OCI-LY1 (cell line): ENCODE measurements around the gene IL13.

Source experiments
- H2AFZ ChIP-seq: fragments of 200-600 bp; sonication (generic), shearing (Covaris generic); 2 replicates; pipeline ENCODE4 v1.6.0; 2014; ENCODE audit warnings: antibody characterized with exemption, mild to moderate bottlenecking, low read length
- H3F3A ChIP-seq: fragments of 200-600 bp; sonication (generic), shearing (Covaris generic); 2 replicates; pipeline ENCODE4 v1.6.0; 2014; ENCODE audit warnings: mild to moderate bottlenecking, antibody characterized with exemption, low read length, moderate library complexity; ENCODE audit not compliant: insufficient read depth
- H3K27ac ChIP-seq: fragments of 200-600 bp; sonication (generic); 2 replicates; pipeline ENCODE4 v1.5.1; 2014; ENCODE audit warnings: low read length, mixed run types, mild to moderate bottlenecking, low read depth; ENCODE audit not compliant: poor library complexity, severe bottlenecking
- H3K27me3 ChIP-seq: fragments of 200-600 bp; sonication (generic); 2 replicates; pipeline ENCODE4 v1.6.0; 2014; ENCODE audit warnings: antibody characterized with exemption, mild to moderate bottlenecking, low read length, moderate library complexity; ENCODE audit not compliant: insufficient read depth
- H3K36me3 ChIP-seq: fragments of 200-600 bp; sonication (generic); 2 replicates; pipeline ENCODE4 v1.6.1; 2014; ENCODE audit warnings: mild to moderate bottlenecking, antibody characterized with exemption, low read length, moderate library complexity, mixed read lengths; ENCODE audit not compliant: insufficient read depth
- H3K4me1 ChIP-seq: fragments of 200-600 bp; sonication (generic); 2 replicates; pipeline ENCODE4 v1.5.1; 2014; ENCODE audit warnings: mild to moderate bottlenecking, low read length, moderate library complexity; ENCODE audit not compliant: insufficient read depth, severe bottlenecking
- H3K4me2 ChIP-seq: fragments of 200-600 bp; sonication (generic), shearing (Covaris generic); 2 replicates; pipeline ENCODE4 v1.6.1; 2014; ENCODE audit warnings: low read length
- H3K4me3 ChIP-seq: fragments of 200-600 bp; sonication (generic); 2 replicates; pipeline ENCODE4 v1.5.1; 2014; ENCODE audit warnings: low read length, low read depth, mild to moderate bottlenecking, mixed read lengths; ENCODE audit not compliant: poor library complexity, severe bottlenecking
- H3K79me2 ChIP-seq: fragments of 200-600 bp; shearing (Covaris generic); 2 replicates; pipeline ENCODE4 v1.6.1; 2016; ENCODE audit warnings: mixed run types, low read length, mixed read lengths; ENCODE audit not compliant: insufficient read depth
- H3K9ac ChIP-seq: fragments of 200-600 bp; sonication (generic), shearing (Covaris generic); 2 replicates; pipeline ENCODE4 v1.6.1; 2014; ENCODE audit warnings: mild to moderate bottlenecking, low read length, mixed read lengths
- H3K9me2 ChIP-seq: fragments of 200-600 bp; sonication (generic), shearing (Covaris generic); 2 replicates; pipeline ENCODE4 v1.6.1; 2014; ENCODE audit warnings: low read depth, mild to moderate bottlenecking, low read length, mixed read lengths
- H3K9me3 ChIP-seq: fragments of 200-600 bp; shearing (Covaris generic); 2 replicates; pipeline ENCODE4 v1.6.1; 2014; ENCODE audit warnings: low read length, mixed read lengths
- H4K20me1 ChIP-seq: fragments of 200-600 bp; sonication (generic), shearing (Covaris generic); 2 replicates; pipeline ENCODE4 v1.6.0; 2016; ENCODE audit warnings: mild to moderate bottlenecking, low read length; ENCODE audit not compliant: insufficient read depth
- EZH2 ChIP-seq: fragments of 200-600 bp; sonication (generic), shearing (Covaris generic); IDR thresholded peaks from 2 replicates; pipeline ENCODE4 v1.8.0; 2017; ENCODE audit warnings: borderline replicate concordance, mixed run types, mild to moderate bottlenecking, antibody characterized with exemption, low read length, moderate library complexity, mixed read lengths
- TF ChIP-seq, protein P1 (sequence below): fragments of 200-600 bp; sonication (generic), shearing (Covaris generic); IDR thresholded peaks from 2 replicates; pipeline ENCODE4 v1.5.1; 2017; ENCODE audit warnings: mild to moderate bottlenecking, antibody characterized with exemption, low read length, moderate library complexity, mixed read lengths

The IL13 gene

DNA sequence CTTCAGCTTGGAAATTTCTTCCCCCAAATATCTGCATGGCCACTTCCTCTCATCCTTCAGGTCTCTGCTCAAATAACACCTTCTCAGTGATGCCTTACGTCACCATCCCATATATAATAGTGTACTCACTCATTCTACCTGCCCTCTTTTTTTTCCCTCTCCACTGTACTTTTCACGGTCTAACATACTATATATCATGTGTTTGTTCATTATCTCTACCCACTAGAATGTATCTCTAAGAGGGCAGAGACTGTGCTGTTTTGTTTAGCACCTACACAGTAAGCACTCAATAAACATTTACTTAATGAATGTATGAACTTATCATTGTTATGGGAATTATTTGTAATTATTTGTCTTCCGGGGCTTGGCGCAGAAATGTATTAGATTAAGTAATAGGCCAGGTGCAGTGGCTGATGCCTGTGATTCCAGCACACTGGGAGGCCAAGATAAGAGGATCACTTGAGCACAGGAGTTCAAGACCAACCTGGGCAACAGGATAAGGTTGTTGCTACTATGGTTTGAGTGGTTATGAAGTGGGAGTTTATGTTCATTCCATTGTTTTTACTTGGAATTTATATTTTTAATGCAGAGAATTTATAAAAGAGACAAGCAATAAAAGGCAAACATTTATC lies 6.0 kb upstream of the IL13 start:
- Histone ChIP-seq H3K27me3 (peaks cover 4% of the 10 kb centered on the region; the same call in 1 of the 2 replicates), H3K9me2 (no peaks in the 10 kb centered on the region), H3K4me3 (no peak overlapping the region), H3F3A (no peaks in the 10 kb centered on the region), H3K4me2 (no peak overlapping the region), H3K79me2 (no peaks in the 10 kb centered on the region), H3K27ac (no peak overlapping the region), H3K9me3 (peaks cover 3% of the 10 kb centered on the region; the same call in 1 of the 2 replicates), H3K4me1 (no peaks in the 10 kb centered on the region), H4K20me1 (no peaks in the 10 kb centered on the region), H2AFZ (no peak overlapping the region), H3K36me3 (no peaks in the 10 kb centered on the region), H3K9ac (no peak overlapping the region)
- TF ChIP-seq, protein P1, sequence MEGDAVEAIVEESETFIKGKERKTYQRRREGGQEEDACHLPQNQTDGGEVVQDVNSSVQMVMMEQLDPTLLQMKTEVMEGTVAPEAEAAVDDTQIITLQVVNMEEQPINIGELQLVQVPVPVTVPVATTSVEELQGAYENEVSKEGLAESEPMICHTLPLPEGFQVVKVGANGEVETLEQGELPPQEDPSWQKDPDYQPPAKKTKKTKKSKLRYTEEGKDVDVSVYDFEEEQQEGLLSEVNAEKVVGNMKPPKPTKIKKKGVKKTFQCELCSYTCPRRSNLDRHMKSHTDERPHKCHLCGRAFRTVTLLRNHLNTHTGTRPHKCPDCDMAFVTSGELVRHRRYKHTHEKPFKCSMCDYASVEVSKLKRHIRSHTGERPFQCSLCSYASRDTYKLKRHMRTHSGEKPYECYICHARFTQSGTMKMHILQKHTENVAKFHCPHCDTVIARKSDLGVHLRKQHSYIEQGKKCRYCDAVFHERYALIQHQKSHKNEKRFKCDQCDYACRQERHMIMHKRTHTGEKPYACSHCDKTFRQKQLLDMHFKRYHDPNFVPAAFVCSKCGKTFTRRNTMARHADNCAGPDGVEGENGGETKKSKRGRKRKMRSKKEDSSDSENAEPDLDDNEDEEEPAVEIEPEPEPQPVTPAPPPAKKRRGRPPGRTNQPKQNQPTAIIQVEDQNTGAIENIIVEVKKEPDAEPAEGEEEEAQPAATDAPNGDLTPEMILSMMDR: no peak
- no peak for TF ChIP-seq EZH2

DNA sequence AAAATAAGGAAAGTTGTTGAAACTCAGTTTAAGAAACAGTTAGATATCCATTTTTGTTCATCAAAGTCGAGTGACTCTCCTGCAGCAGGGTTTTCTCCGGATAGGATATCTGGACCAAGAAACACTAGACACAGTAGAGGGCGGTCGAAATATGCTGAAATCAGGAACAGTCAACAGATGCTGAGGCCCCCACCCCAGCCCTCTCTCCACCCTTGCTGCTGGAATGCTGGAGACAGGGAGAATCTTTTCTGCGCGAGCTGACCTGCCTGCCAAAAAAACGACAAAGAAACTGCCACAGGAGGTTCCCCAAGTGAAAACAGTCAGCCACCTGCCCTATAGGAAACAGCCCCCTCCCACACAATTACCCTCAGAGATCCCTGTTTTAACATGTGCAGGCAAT lies 4.3 kb upstream of the IL13 start:
- TF ChIP-seq, protein P1: no peak
- TF ChIP-seq EZH2: no peak
- Histone ChIP-seq H3K27me3 (peaks cover 9% of the 10 kb centered on the region), H3K79me2 (no peaks in the 10 kb centered on the region)

DNA sequence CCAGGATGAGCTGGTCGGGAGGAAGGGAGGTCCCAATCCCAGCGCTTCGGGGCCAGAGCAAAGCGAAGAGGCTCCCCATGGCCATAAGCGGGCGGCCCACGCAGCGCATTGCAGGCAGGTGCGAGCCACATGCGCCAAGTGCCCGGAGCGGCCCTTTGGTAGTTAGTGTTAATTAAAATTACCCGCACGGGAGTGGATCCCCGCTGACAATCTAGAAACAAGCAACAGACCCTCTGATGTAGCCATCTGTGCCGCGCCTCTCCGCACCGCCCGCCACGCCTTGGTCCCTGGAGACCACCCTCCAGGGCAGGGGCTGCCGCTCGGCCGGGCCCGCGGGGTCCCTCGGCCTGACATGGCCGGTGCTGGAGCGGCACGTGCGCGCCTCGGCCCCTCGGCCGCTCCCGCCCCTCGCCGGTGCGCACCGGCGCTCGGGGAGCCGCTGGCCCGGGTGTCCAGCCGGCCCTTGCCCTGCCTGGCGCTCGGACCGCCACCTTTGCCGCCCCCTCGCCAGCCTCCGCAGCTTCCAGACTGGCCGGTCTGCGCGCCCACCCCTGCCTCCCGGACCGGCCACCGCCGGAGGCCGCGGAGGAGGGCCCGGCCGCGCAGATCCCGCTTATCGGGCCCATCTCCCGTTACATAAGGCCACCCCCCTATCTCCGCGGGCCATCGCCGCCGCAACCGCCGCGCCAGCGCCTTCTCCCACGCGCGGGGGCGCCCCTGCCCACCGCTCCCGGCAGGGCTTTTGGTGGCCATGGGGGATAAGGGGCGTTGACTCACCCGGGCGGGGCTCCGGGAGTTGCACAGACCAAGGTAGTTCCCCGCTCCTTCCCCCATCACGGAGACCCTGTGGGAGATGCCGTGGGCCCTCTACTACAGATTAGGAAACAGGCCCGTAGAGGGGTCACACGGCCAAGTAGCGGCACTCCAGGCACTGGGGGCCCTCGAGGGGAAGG lies 1.9 kb upstream of the IL13 start:
- Histone ChIP-seq H3K4me2 (peak overlapping the region; percentile 32; the same call in 1 of the 2 replicates), H3K9me3 (no peaks in the 10 kb centered on the region), H4K20me1 (no peaks in the 10 kb centered on the region), H3K79me2 (no peaks in the 10 kb centered on the region), H3F3A (no peaks in the 10 kb centered on the region), H3K27ac (no peak overlapping the region), H3K27me3 (peaks cover 10% of the 10 kb centered on the region), H3K9ac (no peak overlapping the region), H2AFZ (no peak overlapping the region), H3K36me3 (no peaks in the 10 kb centered on the region), H3K4me1 (no peaks in the 10 kb centered on the region), H3K4me3 (peak overlapping the region; percentile 13), H3K9me2 (no peaks in the 10 kb centered on the region)
- TF ChIP-seq EZH2: no peak
- TF ChIP-seq, protein P1: no peak

More for the DNA sequence above, 4.3 kb upstream of the IL13 start:
- Histone ChIP-seq H3F3A (no peaks in the 10 kb centered on the region), H3K4me3 (no peak overlapping the region), H3K4me1 (no peaks in the 10 kb centered on the region), H3K9me2 (no peaks in the 10 kb centered on the region), H2AFZ (no peak overlapping the region), H3K9me3 (no peaks in the 10 kb centered on the region), H3K4me2 (no peak overlapping the region), H3K27ac (no peak overlapping the region), H3K9ac (no peak overlapping the region), H4K20me1 (no peaks in the 10 kb centered on the region), H3K36me3 (no peaks in the 10 kb centered on the region)
